ENCODE measurements around the gene MRPL2.
"Not testable (repeated sequence)": the region's sequence is repeated elsewhere in the genome, so short reads cannot be mapped to it uniquely, and the experiment has no call there.

Gene MRPL2

GRCh38 chr6:43091436-43091991 lies 32.3 kb upstream of the MRPL2 start:
- H3K4me1 ChIP-seq (ENCODE audit: insufficient read depth, low read length) = peaks cover 59% of the 10 kb centered on the region
- no peaks in the 10 kb centered on the region for H3K36me3 ChIP-seq (ENCODE audit: insufficient read depth, low read length)
- H3K27me3 ChIP-seq (ENCODE audit: insufficient read depth, low read length) = no peaks in the 10 kb centered on the region
- no peaks in the 10 kb centered on the region for H3K9me3 ChIP-seq (ENCODE audit: low read length)
- H2AFZ ChIP-seq (ENCODE audit: low read depth, low read length) = no peak overlapping the region
- H3K4me3 ChIP-seq (ENCODE audit: low read length) = no peak overlapping the region

GRCh38 chr6:43091020-43091419 lies 31.8 kb upstream of the MRPL2 start:
- no peaks in the 10 kb centered on the region for H3K9me3 ChIP-seq (ENCODE audit: low read length)
- no peak overlapping the region for H3K4me3 ChIP-seq (ENCODE audit: low read length)
- H3K4me1 ChIP-seq (ENCODE audit: insufficient read depth, low read length) = peaks cover 54% of the 10 kb centered on the region
- H3K27me3 ChIP-seq (ENCODE audit: insufficient read depth, low read length) = no peaks in the 10 kb centered on the region
- no peaks in the 10 kb centered on the region for H3K36me3 ChIP-seq (ENCODE audit: insufficient read depth, low read length)
- H2AFZ ChIP-seq (ENCODE audit: low read depth, low read length) = no peak overlapping the region

- Histone ChIP-seq H3K4me3 (ENCODE audit: low read length) (no peak overlapping the region), H3K36me3 (ENCODE audit: insufficient read depth, low read length) (no peaks in the 10 kb centered on the region), H3K4me1 (ENCODE audit: insufficient read depth, low read length) (peaks cover 49% of the 10 kb centered on the region), H3K9me3 (ENCODE audit: low read length) (no peaks in the 10 kb centered on the region), H2AFZ (ENCODE audit: low read depth, low read length) (no peak overlapping the region), H3K27me3 (ENCODE audit: insufficient read depth, low read length) (no peaks in the 10 kb centered on the region)
Observed at GRCh38 chr6:43090559-43090956, 31.3 kb upstream of the MRPL2 start.

GRCh38 chr6:43089874-43090558 lies 30.8 kb upstream of the MRPL2 start:
- H2AFZ ChIP-seq (ENCODE audit: low read depth, low read length) = no peak overlapping the region
- no peaks in the 10 kb centered on the region for H3K27me3 ChIP-seq (ENCODE audit: insufficient read depth, low read length)
- peaks cover 45% of the 10 kb centered on the region for H3K4me1 ChIP-seq (ENCODE audit: insufficient read depth, low read length)
- H3K9me3 ChIP-seq (ENCODE audit: low read length) = no peaks in the 10 kb centered on the region
- H3K36me3 ChIP-seq (ENCODE audit: insufficient read depth, low read length) = no peaks in the 10 kb centered on the region
- H3K4me3 ChIP-seq (ENCODE audit: low read length) = no peak overlapping the region

- Histone ChIP-seq H3K27me3 (ENCODE audit: insufficient read depth, low read length) (no peaks in the 10 kb centered on the region), H2AFZ (ENCODE audit: low read depth, low read length) (no peak overlapping the region), H3K4me3 (ENCODE audit: low read length) (no peak overlapping the region), H3K4me1 (ENCODE audit: insufficient read depth, low read length) (peaks cover 45% of the 10 kb centered on the region), H3K36me3 (ENCODE audit: insufficient read depth, low read length) (no peaks in the 10 kb centered on the region), H3K9me3 (ENCODE audit: low read length) (no peaks in the 10 kb centered on the region)
Observed at GRCh38 chr6:43089467-43089866, 30.2 kb upstream of the MRPL2 start.

- no peak overlapping the region for H3K4me3 ChIP-seq (ENCODE audit: low read length)
- no peaks in the 10 kb centered on the region for H3K9me3 ChIP-seq (ENCODE audit: low read length)
Observed at GRCh38 chr6:43088654-43089056, 29.4 kb upstream of the MRPL2 start.

GRCh38 chr6:43086022-43086658 lies 26.9 kb upstream of the MRPL2 start:
- no peaks in the 10 kb centered on the region for H3K27me3 ChIP-seq (ENCODE audit: insufficient read depth, low read length)

More at GRCh38 chr6:43088654-43089056, 29.4 kb upstream of the MRPL2 start:
- Histone ChIP-seq H3K36me3 (ENCODE audit: insufficient read depth, low read length) (no peaks in the 10 kb centered on the region), H3K4me1 (ENCODE audit: insufficient read depth, low read length) (peaks cover 39% of the 10 kb centered on the region), H2AFZ (ENCODE audit: low read depth, low read length) (no peak overlapping the region), H3K27me3 (ENCODE audit: insufficient read depth, low read length) (no peaks in the 10 kb centered on the region)

GRCh38 chr6:43082806-43083655 lies 23.8 kb upstream of the MRPL2 start:
- Histone ChIP-seq H2AFZ (ENCODE audit: low read depth, low read length) (no peak overlapping the region), H3K4me1 (ENCODE audit: insufficient read depth, low read length) (peaks cover 4% of the 10 kb centered on the region), H3K27me3 (ENCODE audit: insufficient read depth, low read length) (no peaks in the 10 kb centered on the region), H3K4me3 (ENCODE audit: low read length) (no peak overlapping the region), H3K9me3 (ENCODE audit: low read length) (no peaks in the 10 kb centered on the region), H3K36me3 (ENCODE audit: insufficient read depth, low read length) (no peaks in the 10 kb centered on the region)

More at GRCh38 chr6:43086022-43086658, 26.9 kb upstream of the MRPL2 start:
- H3K4me3 ChIP-seq (ENCODE audit: low read length) = no peak overlapping the region
- H3K4me1 ChIP-seq (ENCODE audit: insufficient read depth, low read length) = peaks cover 23% of the 10 kb centered on the region
- H3K9me3 ChIP-seq (ENCODE audit: low read length) = no peaks in the 10 kb centered on the region
- H2AFZ ChIP-seq (ENCODE audit: low read depth, low read length) = no peak overlapping the region
- H3K36me3 ChIP-seq (ENCODE audit: insufficient read depth, low read length) = no peaks in the 10 kb centered on the region

- H3K4me1 ChIP-seq (ENCODE audit: insufficient read depth, low read length) = peaks cover 14% of the 10 kb centered on the region
- H3K36me3 ChIP-seq (ENCODE audit: insufficient read depth, low read length); H3K27me3 ChIP-seq (ENCODE audit: insufficient read depth, low read length); H2AFZ ChIP-seq (ENCODE audit: low read depth, low read length); H3K4me3 ChIP-seq (ENCODE audit: low read length); H3K9me3 ChIP-seq (ENCODE audit: low read length): not testable (repeated sequence)
Observed at GRCh38 chr6:43081922-43082321, 22.7 kb upstream of the MRPL2 start.

GRCh38 chr6:43081043-43081442 lies 21.8 kb upstream of the MRPL2 start:
- H3K27me3 ChIP-seq (ENCODE audit: insufficient read depth, low read length) = no peaks in the 10 kb centered on the region
- H3K4me3 ChIP-seq (ENCODE audit: low read length) = no peak overlapping the region
- H2AFZ ChIP-seq (ENCODE audit: low read depth, low read length) = no peak overlapping the region
- peaks cover 14% of the 10 kb centered on the region for H3K4me1 ChIP-seq (ENCODE audit: insufficient read depth, low read length)
- no peaks in the 10 kb centered on the region for H3K9me3 ChIP-seq (ENCODE audit: low read length)
- H3K36me3 ChIP-seq (ENCODE audit: insufficient read depth, low read length) = no peaks in the 10 kb centered on the region

- H3K9me3 ChIP-seq (ENCODE audit: low read length) = no peaks in the 10 kb centered on the region
- peaks cover 5% of the 10 kb centered on the region for H3K36me3 ChIP-seq (ENCODE audit: insufficient read depth, low read length)
- H3K4me1 ChIP-seq (ENCODE audit: insufficient read depth, low read length) = peaks cover 24% of the 10 kb centered on the region
- H2AFZ ChIP-seq (ENCODE audit: low read depth, low read length) = no peak overlapping the region
- H3K4me3 ChIP-seq (ENCODE audit: low read length) = no peak overlapping the region
- no peaks in the 10 kb centered on the region for H3K27me3 ChIP-seq (ENCODE audit: insufficient read depth, low read length)
Observed at GRCh38 chr6:43078691-43079090, 19.5 kb upstream of the MRPL2 start.

- no peaks in the 10 kb centered on the region for H3K9me3 ChIP-seq (ENCODE audit: low read length)
- peaks cover 7% of the 10 kb centered on the region for H3K36me3 ChIP-seq (ENCODE audit: insufficient read depth, low read length)
- H3K27me3 ChIP-seq (ENCODE audit: insufficient read depth, low read length) = no peaks in the 10 kb centered on the region
- H3K4me1 ChIP-seq (ENCODE audit: insufficient read depth, low read length) = peaks cover 24% of the 10 kb centered on the region
- H2AFZ ChIP-seq (ENCODE audit: low read depth, low read length) = no peak overlapping the region
- H3K4me3 ChIP-seq (ENCODE audit: low read length) = peak overlapping the region; percentile 94
Observed at GRCh38 chr6:43077981-43078511, 18.8 kb upstream of the MRPL2 start.
